Measurements from ENCODE around the gene SAMD1. TPM values are rescaled to one million over a fixed set of nuclear protein-coding genes. Genes with fewer than 3 reads are reported as not detected.

The SAMD1 gene
- total RNA-seq, 2 experiments from 2014 or later: 124 to 128 TPM

- H4K20me1 ChIP-seq (ENCODE audit: insufficient read depth, low read length): no peaks in the 10 kb centered on the region
- no peak overlapping the region for H3K27ac ChIP-seq (ENCODE audit: low read depth, low read length, poor library complexity, severe bottlenecking)
- CTCF ChIA-PET (ENCODE audit: unreplicated experiment): no interaction called here
- H3K4me2 ChIP-seq (ENCODE audit: low read length): peak overlapping the region; percentile 90
- TF ChIP-seq EZH2phosphoT487 (IDR thresholded peaks at IDR 0.05; ENCODE audit: borderline replicate concordance, low read depth, low read length) (no peak), CTCF (conservative IDR thresholded peaks at IDR 0.05; ENCODE audit: low read length) (no peak)
- H3K9me3 ChIP-seq (ENCODE audit: low read length): no peaks in the 10 kb centered on the region
- H3K4me3 ChIP-seq (ENCODE audit: low read depth, low read length, poor library complexity, severe bottlenecking): peak overlapping the region; percentile 72
- BruUV-seq (replicated peaks): no TSS peak
- H3K36me3 ChIP-seq (ENCODE audit: insufficient read depth, low read length): peaks cover 20% of the 10 kb centered on the region; the same call in 1 of the 2 replicates
- H2AFZ ChIP-seq (ENCODE audit: low read length): peak overlapping the region; percentile 74
- POLR2A ChIA-PET: interaction anchor here (1.1 kb wide), 1 partner anchor 130 kb away, joined by 3 read pairs; the partner anchor contains the start of gene DCAF15
- DNase-seq (ENCODE audit: low spot score): no peak
- no peaks in the 10 kb centered on the region for H3K9me2 ChIP-seq (ENCODE audit: insufficient read depth, low read length)
- no peaks in the 10 kb centered on the region for H3K79me2 ChIP-seq (ENCODE audit: insufficient read depth, low read depth, low read length)
- intact Hi-C loops (cut with micrococcal nuclease; ENCODE audit: unreplicated experiment): loop anchor here (1.0 kb wide), 1 partner anchor 76 kb away; the partner anchor contains the start of gene RFX1
- peaks cover 19% of the 10 kb centered on the region for H3K4me1 ChIP-seq (ENCODE audit: insufficient read depth, low read length, poor library complexity, severe bottlenecking)
Observed at GRCh38 chr19:14081797-14082674, 8.5 kb downstream of the SAMD1 start.

- Histone ChIP-seq H3K4me3 (ENCODE audit: low read depth, low read length, poor library complexity, severe bottlenecking) (peak overlapping the region; percentile 72), H2AFZ (ENCODE audit: low read length) (peak overlapping the region; percentile 74), H3K79me2 (ENCODE audit: insufficient read depth, low read depth, low read length) (no peaks in the 10 kb centered on the region), H3K9me2 (ENCODE audit: insufficient read depth, low read length) (no peaks in the 10 kb centered on the region), H3K9me3 (ENCODE audit: low read length) (no peaks in the 10 kb centered on the region), H3K27ac (ENCODE audit: low read depth, low read length, poor library complexity, severe bottlenecking) (peak overlapping the region; percentile 54), H3K4me1 (ENCODE audit: insufficient read depth, low read length, poor library complexity, severe bottlenecking) (peaks cover 19% of the 10 kb centered on the region), H3K4me2 (ENCODE audit: low read length) (peak overlapping the region; percentile 90), H4K20me1 (ENCODE audit: insufficient read depth, low read length) (no peaks in the 10 kb centered on the region), H3K36me3 (ENCODE audit: insufficient read depth, low read length) (peaks cover 11% of the 10 kb centered on the region; the same call in 1 of the 2 replicates)
- TF ChIP-seq CTCF (conservative IDR thresholded peaks at IDR 0.05; ENCODE audit: low read length) (no peak), EZH2phosphoT487 (IDR thresholded peaks at IDR 0.05; ENCODE audit: borderline replicate concordance, low read depth, low read length) (no peak)
- intact Hi-C loops (cut with micrococcal nuclease; ENCODE audit: unreplicated experiment): loop anchor here (1.0 kb wide), 1 partner anchor 75 kb away; the partner anchor contains the start of gene RFX1
- ChIA-PET POLR2A (interaction anchor here (0.6 to 1.1 kb wide), 2 partner anchors 129 to 350 kb away, joined by 3 read pairs; partner anchors contain the start of gene DCAF15), CTCF (ENCODE audit: unreplicated experiment) (no interaction called here)
- peak; percentile 100 for DNase-seq (ENCODE audit: low spot score)
- TSS peak; percentile 84 for BruUV-seq (replicated peaks)
Observed at GRCh38 chr19:14080887-14081796, 9.4 kb downstream of the SAMD1 start.
